ENCODE measurements around the gene SLC1A3.

- TF ChIP-seq CTCF (IDR thresholded peaks at IDR 0.05) (no peak), POLR2A (IDR thresholded peaks at IDR 0.05; ENCODE audit: low read depth) (no peak)
These were observed 106.3 kb downstream of the SLC1A3 start for GRCh38 chr5:36712706-36713105.
